A673 (cell line): ENCODE data around the gene STPG2. TPM values are rescaled to one million over a fixed set of nuclear protein-coding genes. Genes with fewer than 3 reads are reported as not detected.

ENCODE experiments used
- BruUV-seq: library from RNA; stranded (reverse); fragments of 400-500 nt; replicated peaks from 2 replicates; lab custom pipeline; 2021; lab: Mats Ljungman, UMichigan
- CTCF ChIA-PET: fragments of 300-600 bp; sonication (Branson Sonifier 250); formaldehyde crosslinking; loops from one replicate; lab custom pipeline; 2022; ENCODE audit warnings: antibody characterized with exemption; lab: Charles Lee
- POLR2A ChIA-PET: fragments of 300-600 bp; sonication (Branson Sonifier 250); formaldehyde crosslinking; loops from one replicate; lab custom pipeline; 2022; ENCODE audit warnings: antibody characterized with exemption; ENCODE audit not compliant: low non-redundant PET; lab: Charles Lee
- DNase-seq: peaks from one replicate; pipeline ENCODE4 v3.0.0-alpha.2; 2015; ENCODE audit warnings: low spot score
- H3K27ac ChIP-seq: fragments of 200-600 bp; sonication (generic); 2 replicates; pipeline ENCODE4 v1.5.1; 2016; ENCODE audit warnings: mixed run types, low read depth, mild to moderate bottlenecking, mixed read lengths, antibody characterized with exemption, low read length; ENCODE audit not compliant: poor library complexity, severe bottlenecking
- H3K27me3 ChIP-seq: fragments of 200-600 bp; sonication (generic); replicated peaks from 2 replicates; pipeline ENCODE4 v1.6.1; 2017; ENCODE audit warnings: mixed run types, low read depth, mild to moderate bottlenecking, mixed read lengths, antibody characterized with exemption, low read length; ENCODE audit not compliant: insufficient read depth, poor library complexity
- H3K36me3 ChIP-seq: fragments of 200-600 bp; sonication (generic); 2 replicates; pipeline ENCODE4 v1.6.1; 2016; ENCODE audit warnings: mixed run types, mild to moderate bottlenecking, mixed read lengths, antibody characterized with exemption, low read length; ENCODE audit not compliant: insufficient read depth, poor library complexity, severe bottlenecking
- H3K4me1 ChIP-seq: fragments of 200-600 bp; sonication (generic); 2 replicates; pipeline ENCODE4 v1.6.1; 2017; ENCODE audit warnings: mixed run types, mild to moderate bottlenecking, mixed read lengths, antibody characterized with exemption, low read length; ENCODE audit not compliant: insufficient read depth, poor library complexity, severe bottlenecking
- H3K4me3 ChIP-seq: fragments of 200-600 bp; sonication (generic); 2 replicates; pipeline ENCODE4 v1.5.1; 2016; ENCODE audit warnings: low read depth, mixed run types, mild to moderate bottlenecking, mixed read lengths, low read length; ENCODE audit not compliant: poor library complexity, severe bottlenecking
- H3K9me3 ChIP-seq: fragments of 200-600 bp; sonication (generic); 2 replicates; pipeline ENCODE4 v1.6.1; 2016; ENCODE audit warnings: mixed run types, low read depth, mild to moderate bottlenecking, mixed read lengths, antibody characterized with exemption, low read length; ENCODE audit not compliant: poor library complexity, severe bottlenecking
- EZH2 ChIP-seq: fragments of 200-600 bp; sonication (generic); IDR thresholded peaks from 2 replicates; pipeline ENCODE4 v1.6.1; 2017; ENCODE audit warnings: borderline replicate concordance, low read depth, mild to moderate bottlenecking, mixed read lengths, antibody characterized with exemption, low read length; ENCODE audit not compliant: poor library complexity, severe bottlenecking
- intact Hi-C: fragments of 100-400 bp; cut with micrococcal nuclease; formaldehyde crosslinking; loops from one replicate; pipeline ENCODE4 v1.10.0; 2022; ENCODE audit not compliant: unreplicated experiment
- total RNA-seq: library from RNA; stranded (reverse); gene quantifications from 2 replicates; pipeline ENCODE4 v1.2.3, GENCODE V29; 2021
- TF ChIP-seq, protein P1 (sequence below): fragments of 300-800, 200-600 bp; sonication (generic); conservative IDR thresholded peaks from 2 replicates; pipeline ENCODE4 v1.5.1; 2017; ENCODE audit warnings: low read depth, mild to moderate bottlenecking, antibody characterized with exemption, low read length, moderate library complexity, mixed read lengths

STPG2 gene
- total RNA-seq, 1 experiment from 2014 or later, result not detected

DNA sequence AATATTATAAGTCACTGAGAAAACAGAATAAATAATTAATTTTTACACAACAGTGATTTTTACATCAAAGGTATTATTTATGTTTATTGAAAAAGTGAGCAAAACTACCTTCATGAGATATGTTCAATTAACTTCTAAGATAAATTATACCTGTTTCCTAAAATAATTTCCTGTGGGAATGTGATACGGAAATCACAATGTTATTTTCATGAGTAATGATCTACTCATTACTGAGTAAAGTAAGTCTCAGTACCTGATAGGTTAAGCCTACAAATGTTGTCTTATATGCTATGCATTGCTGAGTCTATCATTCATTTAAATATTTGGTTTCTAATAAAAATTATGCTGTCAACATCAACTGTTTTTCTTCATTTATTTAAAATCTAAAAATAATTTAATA, 324.0 kb downstream of the STPG2 start:
- H3K27me3 ChIP-seq, result no peaks in the 10 kb centered on the region
- DNase-seq, result no peak
- H3K4me3 ChIP-seq, result no peak overlapping the region
- POLR2A ChIA-PET, result no interaction called here
- TF ChIP-seq EZH2, result no peak
- TF ChIP-seq, protein P1, sequence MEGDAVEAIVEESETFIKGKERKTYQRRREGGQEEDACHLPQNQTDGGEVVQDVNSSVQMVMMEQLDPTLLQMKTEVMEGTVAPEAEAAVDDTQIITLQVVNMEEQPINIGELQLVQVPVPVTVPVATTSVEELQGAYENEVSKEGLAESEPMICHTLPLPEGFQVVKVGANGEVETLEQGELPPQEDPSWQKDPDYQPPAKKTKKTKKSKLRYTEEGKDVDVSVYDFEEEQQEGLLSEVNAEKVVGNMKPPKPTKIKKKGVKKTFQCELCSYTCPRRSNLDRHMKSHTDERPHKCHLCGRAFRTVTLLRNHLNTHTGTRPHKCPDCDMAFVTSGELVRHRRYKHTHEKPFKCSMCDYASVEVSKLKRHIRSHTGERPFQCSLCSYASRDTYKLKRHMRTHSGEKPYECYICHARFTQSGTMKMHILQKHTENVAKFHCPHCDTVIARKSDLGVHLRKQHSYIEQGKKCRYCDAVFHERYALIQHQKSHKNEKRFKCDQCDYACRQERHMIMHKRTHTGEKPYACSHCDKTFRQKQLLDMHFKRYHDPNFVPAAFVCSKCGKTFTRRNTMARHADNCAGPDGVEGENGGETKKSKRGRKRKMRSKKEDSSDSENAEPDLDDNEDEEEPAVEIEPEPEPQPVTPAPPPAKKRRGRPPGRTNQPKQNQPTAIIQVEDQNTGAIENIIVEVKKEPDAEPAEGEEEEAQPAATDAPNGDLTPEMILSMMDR, result no peak
- CTCF ChIA-PET, result no interaction called here
- H3K9me3 ChIP-seq, result no peaks in the 10 kb centered on the region
- H3K27ac ChIP-seq, result no peak overlapping the region
- no peaks in the 10 kb centered on the region for H3K4me1 ChIP-seq
- BruUV-seq, result no TSS peak
- intact Hi-C loops, result no loop called here
- H3K36me3 ChIP-seq, result no peaks in the 10 kb centered on the region

DNA sequence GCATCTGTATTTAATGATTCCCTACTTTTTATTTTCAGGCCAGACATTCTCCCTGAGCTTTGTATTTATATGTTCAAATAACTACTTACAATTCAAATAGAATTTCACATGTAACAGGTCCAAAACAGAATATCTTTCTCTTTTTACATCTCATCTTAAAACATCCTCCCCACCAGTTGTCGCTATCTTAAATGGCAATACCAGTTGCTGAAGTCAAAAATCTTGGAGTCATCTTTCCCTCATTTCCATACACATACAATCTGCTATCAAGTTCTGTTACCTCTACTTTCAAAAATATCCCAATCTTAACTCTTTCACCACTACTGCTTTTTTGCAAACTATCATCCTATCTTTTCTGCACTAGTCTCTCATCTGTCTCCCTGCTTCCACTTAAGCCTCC, 330.5 kb downstream of the STPG2 start:
- H3K36me3 ChIP-seq, result no peaks in the 10 kb centered on the region
- H3K4me3 ChIP-seq, result no peak overlapping the region
- no peaks in the 10 kb centered on the region for H3K27me3 ChIP-seq
- intact Hi-C loops, result no loop called here
- TF ChIP-seq, protein P1, result no peak
- no peak for TF ChIP-seq EZH2
- H3K4me1 ChIP-seq, result no peaks in the 10 kb centered on the region
- CTCF ChIA-PET, result no interaction called here
- H3K27ac ChIP-seq, result no peak overlapping the region
- BruUV-seq, result no TSS peak
- no peaks in the 10 kb centered on the region for H3K9me3 ChIP-seq
- no peak for DNase-seq
- POLR2A ChIA-PET, result no interaction called here

DNA sequence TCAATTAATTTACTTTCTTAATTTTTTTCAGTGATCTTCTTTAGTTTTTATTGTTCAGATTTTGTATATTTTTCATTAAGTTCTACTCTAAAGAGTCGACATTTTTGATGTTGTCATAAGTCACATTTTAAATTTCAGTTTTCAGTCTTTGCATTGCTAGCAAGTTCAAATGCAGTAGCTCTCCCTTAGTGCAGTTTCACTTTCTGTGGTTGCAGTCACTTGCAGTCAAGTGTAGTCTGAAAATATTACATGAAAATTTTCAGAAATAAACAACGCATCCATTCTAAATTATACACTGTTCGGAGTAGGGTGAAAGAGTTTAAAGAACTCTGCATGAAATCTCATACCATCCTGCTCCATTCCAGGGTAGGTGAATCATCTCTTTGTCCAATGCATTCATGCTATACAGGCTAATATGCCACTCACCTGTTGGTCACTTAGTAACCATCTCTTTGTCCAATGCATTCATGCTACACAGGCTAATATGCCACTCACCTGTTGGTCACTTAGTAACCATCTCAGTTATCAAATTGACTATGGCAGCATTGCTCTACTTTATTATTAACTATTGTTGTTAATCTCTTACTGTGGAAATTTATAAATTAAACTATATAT, 356.9 kb downstream of the STPG2 start:
- ChIA-PET CTCF (no interaction called here), POLR2A (no interaction called here)
- no peaks in the 10 kb centered on the region for H3K9me3 ChIP-seq
- no peaks in the 10 kb centered on the region for H3K27me3 ChIP-seq
- intact Hi-C loops, result no loop called here
- DNase-seq, result no peak
- no peaks in the 10 kb centered on the region for H3K4me1 ChIP-seq
- no peak overlapping the region for H3K27ac ChIP-seq
- no peak overlapping the region for H3K4me3 ChIP-seq
- H3K36me3 ChIP-seq, result no peaks in the 10 kb centered on the region
- TF ChIP-seq, protein P1, result no peak
- TF ChIP-seq EZH2, result no peak
- BruUV-seq, result no TSS peak
